HEK293 (cell line): Measurements from ENCODE around the gene PLPPR4.

Experiments used
- CTCF ChIA-PET: fragments of 350-600 bp; formaldehyde crosslinking; extraction: SDS; loops from one replicate; lab custom pipeline; 2021; ENCODE audit warnings: antibody characterized with exemption; lab: Yijun Ruan, JAX
- POLR2A ChIA-PET: fragments of 300-600 bp; formaldehyde crosslinking; extraction: SDS; loops from one replicate; lab custom pipeline; 2020; ENCODE audit warnings: antibody characterized with exemption, inconsistent platforms; lab: Yijun Ruan, JAX
- H3K27ac ChIP-seq: fragments of 200-500 bp; sonication (Bioruptor generic); 2 replicates; pipeline ENCODE4 v1.5.1; 2014; ENCODE audit warnings: low read depth, low read length, control low read depth, inconsistent platforms; ENCODE audit errors: extremely low read depth
- H3K36me3 ChIP-seq, 2 experiments: fragments of 200-500 bp in 1 of 2; sonication (Bioruptor generic) in 1 of 2; 1 replicate in 1 of 2; 2 replicates in 1 of 2; pipeline ENCODE4 v1.5.1; 2014 to 2017; ENCODE audit warnings: inconsistent platforms in 2 of 2, low read length in 2 of 2; ENCODE audit not compliant: control insufficient read depth in 2 of 2, insufficient read depth in 1 of 2
- H3K4me1 ChIP-seq: fragments of 200-500 bp; sonication (Bioruptor generic); 2 replicates; pipeline ENCODE4 v1.5.1; 2014; ENCODE audit warnings: mild to moderate bottlenecking, low read length, inconsistent platforms; ENCODE audit not compliant: control insufficient read depth, insufficient read depth
- H3K4me3 ChIP-seq: 2 replicates; pipeline ENCODE4 v1.5.1; 2011; ENCODE audit warnings: low read depth, mild to moderate bottlenecking, control low read depth, low read length, moderate library complexity
- H3K9me3 ChIP-seq: fragments of 200-500 bp; sonication (Bioruptor generic); 2 replicates; pipeline ENCODE4 v1.5.1; 2014; ENCODE audit warnings: low read depth, low read length, inconsistent platforms; ENCODE audit not compliant: control insufficient read depth, insufficient read depth
- FEZF1 ChIP-seq: fragments of 450-650 bp; formaldehyde crosslinking; IDR thresholded peaks from 2 replicates; pipeline ENCODE4 v1.5.1; 2016; ENCODE audit warnings: missing biosample characterization, missing genetic modification characterization
- GFI1B ChIP-seq: fragments of 450-650 bp; formaldehyde crosslinking; IDR thresholded peaks from 2 replicates; pipeline ENCODE4 v1.5.1; 2016; ENCODE audit warnings: missing biosample characterization, missing genetic modification characterization
- HOXC10 ChIP-seq: sonication (generic); formaldehyde crosslinking; IDR thresholded peaks from 2 replicates; pipeline ENCODE4 v1.8.1; 2023; ENCODE audit warnings: mild to moderate bottlenecking, missing genetic modification reagents
- IKZF3 ChIP-seq: fragments of 450-650 bp; IDR thresholded peaks from 2 replicates; pipeline ENCODE4 v1.5.0; 2018; ENCODE audit warnings: missing biosample characterization, mild to moderate bottlenecking, missing genetic modification characterization, moderate library complexity
- KLF1 ChIP-seq: fragments of 450-650 bp; formaldehyde crosslinking; IDR thresholded peaks from 2 replicates; pipeline ENCODE4 v1.5.1; 2016; ENCODE audit warnings: missing biosample characterization, missing genetic modification characterization
- MZF1 ChIP-seq: fragments of 450-650 bp; formaldehyde crosslinking; IDR thresholded peaks from 2 replicates; pipeline ENCODE4 v1.5.1; 2017; ENCODE audit warnings: missing biosample characterization, missing genetic modification characterization, borderline replicate concordance
- ZBTB49 ChIP-seq: fragments of 450-650 bp; formaldehyde crosslinking; IDR thresholded peaks from 2 replicates; pipeline ENCODE4 v1.5.1; 2016; ENCODE audit warnings: missing biosample characterization, missing genetic modification characterization, low read depth
- ZBTB7A ChIP-seq: fragments of 450-650 bp; formaldehyde crosslinking; IDR thresholded peaks from 2 replicates; pipeline ENCODE4 v1.5.1; 2016; ENCODE audit warnings: low read depth, missing biosample characterization, missing genetic modification characterization
- ZEB2 ChIP-seq: fragments of 450-650 bp; formaldehyde crosslinking; IDR thresholded peaks from 2 replicates; pipeline ENCODE4 v1.5.1; 2016; ENCODE audit warnings: missing biosample characterization, missing genetic modification characterization
- ZNF133 ChIP-seq: fragments of 450-650 bp; formaldehyde crosslinking; IDR thresholded peaks from 2 replicates; pipeline ENCODE4 v1.5.1; 2016; ENCODE audit warnings: missing biosample characterization, missing genetic modification characterization
- ZNF157 ChIP-seq: fragments of 450-650 bp; formaldehyde crosslinking; IDR thresholded peaks from 2 replicates; pipeline ENCODE4 v1.5.1; 2016; ENCODE audit warnings: missing biosample characterization, missing genetic modification characterization
- ZNF169 ChIP-seq: fragments of 450-650 bp; formaldehyde crosslinking; IDR thresholded peaks from 2 replicates; pipeline ENCODE4 v1.5.1; 2016; ENCODE audit warnings: missing biosample characterization, missing genetic modification characterization
- ZNF214 ChIP-seq: fragments of 450-650 bp; formaldehyde crosslinking; IDR thresholded peaks from 2 replicates; pipeline ENCODE4 v1.5.1; 2017; ENCODE audit warnings: missing biosample characterization, mild to moderate bottlenecking, missing genetic modification characterization, borderline replicate concordance
- ZNF23 ChIP-seq: fragments of 450-650 bp; formaldehyde crosslinking; IDR thresholded peaks from 2 replicates; pipeline ENCODE4 v1.5.1; 2016; ENCODE audit warnings: missing biosample characterization, missing genetic modification characterization, borderline replicate concordance
- ZNF311 ChIP-seq: fragments of 450-650 bp; formaldehyde crosslinking; IDR thresholded peaks from 2 replicates; pipeline ENCODE4 v1.5.1; 2017; ENCODE audit warnings: missing biosample characterization, missing genetic modification characterization, borderline replicate concordance
- ZNF354C ChIP-seq: fragments of 450-650 bp; formaldehyde crosslinking; IDR thresholded peaks from 2 replicates; pipeline ENCODE4 v1.5.1; 2016; ENCODE audit warnings: missing biosample characterization, missing genetic modification characterization, low read depth, borderline replicate concordance
- ZNF449 ChIP-seq: fragments of 450-650 bp; formaldehyde crosslinking; IDR thresholded peaks from 2 replicates; pipeline ENCODE4 v1.5.1; 2017; ENCODE audit warnings: missing biosample characterization, mild to moderate bottlenecking, missing genetic modification characterization, moderate library complexity
- ZNF561 ChIP-seq: fragments of 450-650 bp; IDR thresholded peaks from 2 replicates; pipeline ENCODE4 v1.5.1; 2018; ENCODE audit warnings: missing biosample characterization, missing genetic modification characterization, borderline replicate concordance
- ZNF571 ChIP-seq: fragments of 450-650 bp; formaldehyde crosslinking; IDR thresholded peaks from 2 replicates; pipeline ENCODE4 v1.5.0; 2017; ENCODE audit warnings: missing biosample characterization, missing genetic modification characterization
- ZNF585B ChIP-seq: fragments of 450-650 bp; formaldehyde crosslinking; IDR thresholded peaks from 2 replicates; pipeline ENCODE4 v1.5.1; 2016; ENCODE audit warnings: missing biosample characterization, missing genetic modification characterization
- ZNF626 ChIP-seq: fragments of 450-650 bp; sonication (Bioruptor Pico); formaldehyde crosslinking; IDR thresholded peaks from 2 replicates; pipeline ENCODE4 v1.5.1; 2018; ENCODE audit warnings: missing biosample characterization, missing genetic modification characterization, inconsistent platforms
- ZNF670 ChIP-seq: fragments of 450-650 bp; formaldehyde crosslinking; IDR thresholded peaks from 2 replicates; pipeline ENCODE4 v1.5.1; 2016; ENCODE audit warnings: missing biosample characterization, missing genetic modification characterization, low read depth
- ZNF837 ChIP-seq: fragments of 450-650 bp; formaldehyde crosslinking; IDR thresholded peaks from 2 replicates; pipeline ENCODE4 v1.5.1; 2016; ENCODE audit warnings: missing biosample characterization, missing genetic modification characterization
- ZSCAN23 ChIP-seq: fragments of 450-650 bp; formaldehyde crosslinking; IDR thresholded peaks from 2 replicates; pipeline ENCODE4 v1.5.1; 2016; ENCODE audit warnings: missing biosample characterization, missing genetic modification characterization
- TF ChIP-seq, protein P1 (sequence below): fragments of 450-650 bp; formaldehyde crosslinking; IDR thresholded peaks from 2 replicates; pipeline ENCODE4 v1.5.1; 2016; ENCODE audit warnings: missing biosample characterization, missing genetic modification characterization, low read depth
- TF ChIP-seq, protein P2 (sequence below): fragments of 450-650 bp; formaldehyde crosslinking; IDR thresholded peaks from 2 replicates; pipeline ENCODE4 v1.5.1; 2016; ENCODE audit warnings: missing biosample characterization, missing genetic modification characterization, borderline replicate concordance

Gene PLPPR4

GRCh38 chr1:99240621-99241020 is 23.7 kb upstream of the PLPPR4 start:
- CTCF ChIA-PET, result no interaction called here
- POLR2A ChIA-PET, result no interaction called here
- TF ChIP-seq ZNF133 (tag by site-specific recombination), result no peak
- no peak for TF ChIP-seq ZNF585B (tag by site-specific recombination)
- TF ChIP-seq ZNF311 (tag by site-specific recombination), result no peak
- TF ChIP-seq ZNF157 (tag by site-specific recombination), result no peak
- TF ChIP-seq ZNF23 (tag by site-specific recombination), result no peak
- TF ChIP-seq GFI1B (tag by site-specific recombination), result no peak
- TF ChIP-seq, protein P1, sequence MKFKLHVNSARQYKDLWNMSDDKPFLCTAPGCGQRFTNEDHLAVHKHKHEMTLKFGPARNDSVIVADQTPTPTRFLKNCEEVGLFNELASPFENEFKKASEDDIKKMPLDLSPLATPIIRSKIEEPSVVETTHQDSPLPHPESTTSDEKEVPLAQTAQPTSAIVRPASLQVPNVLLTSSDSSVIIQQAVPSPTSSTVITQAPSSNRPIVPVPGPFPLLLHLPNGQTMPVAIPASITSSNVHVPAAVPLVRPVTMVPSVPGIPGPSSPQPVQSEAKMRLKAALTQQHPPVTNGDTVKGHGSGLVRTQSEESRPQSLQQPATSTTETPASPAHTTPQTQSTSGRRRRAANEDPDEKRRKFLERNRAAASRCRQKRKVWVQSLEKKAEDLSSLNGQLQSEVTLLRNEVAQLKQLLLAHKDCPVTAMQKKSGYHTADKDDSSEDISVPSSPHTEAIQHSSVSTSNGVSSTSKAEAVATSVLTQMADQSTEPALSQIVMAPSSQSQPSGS, result no peak
- no peak for TF ChIP-seq HOXC10 (CRISPR knock-in tag)
- TF ChIP-seq ZSCAN23 (tag by site-specific recombination), result no peak
- no peak for TF ChIP-seq ZNF670 (tag by site-specific recombination)
- TF ChIP-seq ZNF561, result no peak
- TF ChIP-seq ZEB2 (tag by site-specific recombination), result no peak
- TF ChIP-seq ZNF354C, result no peak
- no peak for TF ChIP-seq ZNF571
- no peak overlapping the region for H3K27ac ChIP-seq
- H3K4me1 ChIP-seq, result no peaks in the 10 kb centered on the region
- no peak overlapping the region for H3K4me3 ChIP-seq
- no peaks in the 10 kb centered on the region for H3K36me3 ChIP-seq
- no peaks in the 10 kb centered on the region for H3K9me3 ChIP-seq

DNA sequence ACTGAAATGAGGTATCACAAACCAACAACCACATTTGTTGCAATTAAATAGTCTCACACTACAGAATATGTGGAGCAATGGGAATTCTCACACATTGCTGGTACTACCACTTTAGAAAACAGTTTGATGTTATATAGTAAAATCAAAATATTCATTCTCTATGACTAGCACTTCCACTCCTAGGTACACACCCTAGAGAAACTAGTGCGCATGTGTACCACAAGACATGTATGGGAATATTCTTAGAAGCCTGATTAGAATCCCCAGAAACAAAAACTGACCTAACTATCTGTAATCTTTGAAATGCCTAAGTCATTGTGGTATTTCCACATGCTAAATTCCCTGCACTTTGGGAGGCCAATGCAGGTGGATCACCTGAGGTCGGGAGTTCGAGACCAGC is 18.1 kb upstream of the PLPPR4 start:
- CTCF ChIA-PET, result no interaction called here
- no peak for TF ChIP-seq KLF1 (tag by site-specific recombination)
- POLR2A ChIA-PET, result no interaction called here
- Histone ChIP-seq H3K36me3 (no peaks in the 10 kb centered on the region), H3K4me3 (no peak overlapping the region), H3K9me3 (no peaks in the 10 kb centered on the region), H3K4me1 (no peaks in the 10 kb centered on the region), H3K27ac (no peak overlapping the region)

DNA sequence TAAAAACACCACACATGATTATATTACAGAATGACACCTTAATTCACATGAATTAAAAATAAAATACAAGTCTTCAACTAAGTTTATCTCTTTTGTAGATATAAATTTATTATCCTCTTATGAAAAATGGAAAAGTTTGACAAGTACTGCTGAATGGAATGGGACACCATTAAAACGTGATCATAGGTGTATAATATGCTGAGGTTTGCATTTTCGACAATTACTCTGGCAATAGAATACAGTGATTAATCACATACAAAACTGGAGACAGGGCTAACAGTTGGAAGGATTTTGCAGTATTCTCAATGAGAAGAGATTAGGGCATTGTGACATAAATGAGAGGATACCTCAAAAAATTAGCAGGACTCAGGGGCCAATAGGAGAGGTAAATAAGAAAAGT is 17.1 kb upstream of the PLPPR4 start:
- ChIA-PET CTCF (no interaction called here), POLR2A (no interaction called here)
- no peaks in the 10 kb centered on the region for H3K9me3 ChIP-seq
- TF ChIP-seq ZNF449 (tag by site-specific recombination), result no peak
- TF ChIP-seq FEZF1 (tag by site-specific recombination), result no peak
- TF ChIP-seq ZNF214 (tag by site-specific recombination), result no peak
- no peak for TF ChIP-seq IKZF3 (tag by site-specific recombination)
- TF ChIP-seq MZF1 (tag by site-specific recombination), result no peak
- TF ChIP-seq, protein P2, sequence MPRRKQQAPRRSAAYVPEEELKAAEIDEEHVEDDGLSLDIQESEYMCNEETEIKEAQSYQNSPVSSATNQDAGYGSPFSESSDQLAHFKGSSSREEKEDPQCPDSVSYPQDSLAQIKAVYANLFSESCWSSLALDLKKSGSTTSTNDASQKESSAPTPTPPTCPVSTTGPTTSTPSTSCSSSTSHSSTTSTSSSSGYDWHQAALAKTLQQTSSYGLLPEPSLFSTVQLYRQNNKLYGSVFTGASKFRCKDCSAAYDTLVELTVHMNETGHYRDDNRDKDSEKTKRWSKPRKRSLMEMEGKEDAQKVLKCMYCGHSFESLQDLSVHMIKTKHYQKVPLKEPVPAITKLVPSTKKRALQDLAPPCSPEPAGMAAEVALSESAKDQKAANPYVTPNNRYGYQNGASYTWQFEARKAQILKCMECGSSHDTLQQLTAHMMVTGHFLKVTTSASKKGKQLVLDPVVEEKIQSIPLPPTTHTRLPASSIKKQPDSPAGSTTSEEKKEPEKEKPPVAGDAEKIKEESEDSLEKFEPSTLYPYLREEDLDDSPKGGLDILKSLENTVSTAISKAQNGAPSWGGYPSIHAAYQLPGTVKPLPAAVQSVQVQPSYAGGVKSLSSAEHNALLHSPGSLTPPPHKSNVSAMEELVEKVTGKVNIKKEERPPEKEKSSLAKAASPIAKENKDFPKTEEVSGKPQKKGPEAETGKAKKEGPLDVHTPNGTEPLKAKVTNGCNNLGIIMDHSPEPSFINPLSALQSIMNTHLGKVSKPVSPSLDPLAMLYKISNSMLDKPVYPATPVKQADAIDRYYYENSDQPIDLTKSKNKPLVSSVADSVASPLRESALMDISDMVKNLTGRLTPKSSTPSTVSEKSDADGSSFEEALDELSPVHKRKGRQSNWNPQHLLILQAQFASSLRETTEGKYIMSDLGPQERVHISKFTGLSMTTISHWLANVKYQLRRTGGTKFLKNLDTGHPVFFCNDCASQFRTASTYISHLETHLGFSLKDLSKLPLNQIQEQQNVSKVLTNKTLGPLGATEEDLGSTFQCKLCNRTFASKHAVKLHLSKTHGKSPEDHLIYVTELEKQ (tag by site-specific recombination), result no peak
- no peak for TF ChIP-seq ZNF626
- TF ChIP-seq ZNF311 (tag by site-specific recombination), result no peak
- TF ChIP-seq ZNF837 (tag by site-specific recombination), result no peak
- TF ChIP-seq ZBTB7A (tag by site-specific recombination), result no peak
- no peak for TF ChIP-seq ZBTB49 (tag by site-specific recombination)
- TF ChIP-seq ZNF169 (tag by site-specific recombination), result no peak

More for the DNA sequence above, 17.1 kb upstream of the PLPPR4 start:
- no peak overlapping the region for H3K27ac ChIP-seq
- no peaks in the 10 kb centered on the region for H3K36me3 ChIP-seq
- no peak overlapping the region for H3K4me3 ChIP-seq
- no peaks in the 10 kb centered on the region for H3K4me1 ChIP-seq
